ENCODE measurements around the gene SF3B2. TPM values are rescaled to one million over a fixed set of nuclear protein-coding genes. Genes with fewer than 3 reads are reported as not detected.
A peak's percentile ranks its signal among the peaks of the same experiment; 100 is the strongest.
"Not testable (repeated sequence)": the region's sequence is repeated elsewhere in the genome, so short reads cannot be mapped to it uniquely, and the experiment has no call there.

The SF3B2 gene
- total RNA-seq, 1 experiment from 2014 or later, result 118 TPM

- DNase-seq (ENCODE audit: low read depth, low spot score), result no peak
- in situ Hi-C loops (cut with HindIII; ENCODE audit: low pct_unique_long_range_greater_than_20kb, low sequenced_read_pairs), result no loop called here
Measured at GRCh38 chr11:66067640-66068039, 15.5 kb downstream of the SF3B2 start.

- peak; percentile 74 for DNase-seq (ENCODE audit: low read depth, low spot score)
- in situ Hi-C loops (cut with HindIII; ENCODE audit: low pct_unique_long_range_greater_than_20kb, low sequenced_read_pairs), result no loop called here
Measured at GRCh38 chr11:66068154-66068821, 16.1 kb downstream of the SF3B2 start.

- DNase-seq (ENCODE audit: low read depth, low spot score), result peak; percentile 83
- in situ Hi-C loops (cut with HindIII; ENCODE audit: low pct_unique_long_range_greater_than_20kb, low sequenced_read_pairs), result no loop called here
Measured at GRCh38 chr11:66068923-66069714, 17.0 kb downstream of the SF3B2 start.

DNA sequence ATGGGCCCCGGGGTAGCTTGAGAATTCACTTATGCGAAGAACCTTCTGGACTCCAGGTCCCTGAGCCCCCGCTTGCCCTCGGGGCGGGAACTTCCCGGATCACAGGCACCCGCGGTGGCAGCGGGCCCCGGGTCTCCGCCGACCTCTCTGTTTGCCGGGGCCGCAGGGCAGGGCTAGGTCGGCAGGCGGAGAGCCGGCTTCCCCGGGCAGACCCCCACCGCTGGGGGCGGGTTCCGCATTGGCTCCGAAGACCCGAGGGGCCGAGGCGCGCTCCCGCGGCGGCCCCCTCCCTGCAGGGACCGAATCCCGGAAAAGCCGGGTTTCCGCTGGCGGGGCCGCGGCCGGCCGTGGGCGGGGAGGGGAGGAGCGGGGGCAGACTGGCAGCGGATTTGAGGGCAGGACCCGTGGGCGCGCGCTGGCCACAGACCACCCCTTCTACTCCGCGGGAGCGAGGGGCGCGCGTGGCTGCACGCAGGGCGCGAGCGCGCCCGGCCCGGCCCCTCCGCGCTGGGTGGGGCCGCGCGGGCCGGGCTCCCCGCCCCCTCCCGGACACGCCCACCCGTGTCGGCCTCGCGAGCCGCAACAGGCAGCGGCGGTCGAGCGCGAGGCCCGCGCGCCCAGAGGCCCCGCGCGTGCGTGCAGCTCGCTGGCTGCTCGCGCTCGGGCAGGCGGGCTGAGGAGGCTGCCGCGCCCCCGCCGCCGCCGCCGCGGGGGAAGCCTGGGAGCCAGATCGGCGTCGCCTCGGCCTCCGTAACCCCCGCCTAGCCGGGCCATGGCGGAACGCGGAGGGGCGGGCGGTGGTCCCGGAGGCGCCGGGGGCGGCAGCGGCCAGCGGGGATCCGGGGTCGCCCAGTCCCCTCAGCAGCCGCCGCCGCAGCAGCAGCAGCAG is 17.8 kb downstream of the SF3B2 start, which contains the start of gene PACS1:
PACS1 (plus strand) TSS at position 558 of the 889 bp plus-strand sequence; CDS start at position 773, 215 bp downstream.
- in situ Hi-C loops (cut with HindIII; ENCODE audit: low pct_unique_long_range_greater_than_20kb, low sequenced_read_pairs), result no loop called here
- peak; percentile 62 for DNase-seq (ENCODE audit: low read depth, low spot score)

- DNase-seq (ENCODE audit: low read depth, low spot score), result peak; percentile 4
Measured at GRCh38 chr11:66070604-66071380, 18.6 kb downstream of the SF3B2 start.

GRCh38 chr11:66071381-66071801 is 19.2 kb downstream of the SF3B2 start:
- no peak for DNase-seq (ENCODE audit: low read depth, low spot score)
- in situ Hi-C loops (cut with HindIII; ENCODE audit: low pct_unique_long_range_greater_than_20kb, low sequenced_read_pairs), result no loop called here

More at GRCh38 chr11:66070604-66071380, 18.6 kb downstream of the SF3B2 start:
- in situ Hi-C loops (cut with HindIII; ENCODE audit: low pct_unique_long_range_greater_than_20kb, low sequenced_read_pairs), result no loop called here

DNA sequence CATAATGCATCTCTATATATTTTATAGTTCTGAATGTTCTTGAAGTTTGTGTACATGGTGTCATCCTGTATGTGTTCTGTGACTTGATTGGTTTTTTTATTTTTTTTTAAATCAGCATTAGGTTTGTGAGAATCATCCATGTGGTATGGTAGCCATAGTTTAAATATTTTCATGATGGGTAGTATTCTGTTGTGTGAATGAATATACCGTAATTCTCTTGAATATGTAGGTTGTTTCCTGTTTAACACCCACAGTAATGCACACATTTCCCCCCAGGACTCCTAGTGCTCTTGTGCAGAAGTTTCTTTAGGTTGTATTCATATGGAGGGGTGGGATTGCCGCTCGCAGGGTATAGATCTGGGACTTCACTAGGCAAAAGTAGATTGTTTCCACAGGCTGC is 19.9 kb downstream of the SF3B2 start:
- DNase-seq (ENCODE audit: low read depth, low spot score), result no peak
- in situ Hi-C loops (cut with HindIII; ENCODE audit: low pct_unique_long_range_greater_than_20kb, low sequenced_read_pairs), result no loop called here

- DNase-seq (ENCODE audit: low read depth, low spot score), result no peak
Measured at GRCh38 chr11:66072518-66072917, 20.4 kb downstream of the SF3B2 start.

GRCh38 chr11:66073669-66074068 is 21.5 kb downstream of the SF3B2 start:
- DNase-seq (ENCODE audit: low read depth, low spot score), result no peak
- in situ Hi-C loops (cut with HindIII; ENCODE audit: low pct_unique_long_range_greater_than_20kb, low sequenced_read_pairs), result no loop called here

More at GRCh38 chr11:66072518-66072917, 20.4 kb downstream of the SF3B2 start:
- in situ Hi-C loops (cut with HindIII; ENCODE audit: low pct_unique_long_range_greater_than_20kb, low sequenced_read_pairs), result no loop called here

DNA sequence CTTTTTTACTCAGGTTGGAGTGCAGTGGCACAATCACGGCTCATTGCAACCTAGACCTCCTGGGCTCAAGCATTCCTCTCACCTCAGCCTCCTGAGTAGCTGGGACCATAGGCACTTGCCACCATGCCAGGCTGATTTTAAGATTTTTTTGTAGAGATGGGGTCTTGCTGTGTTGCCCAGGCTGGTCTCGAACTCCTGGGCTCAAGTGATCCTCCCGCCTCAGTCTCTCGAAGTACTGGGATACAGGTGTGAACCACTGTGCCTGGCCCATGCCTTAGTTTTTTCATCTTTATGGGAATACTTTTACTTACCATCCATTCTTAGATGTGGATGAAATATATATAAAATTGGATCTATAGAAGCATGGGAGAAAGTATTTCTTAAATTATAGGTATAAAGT is 23.1 kb downstream of the SF3B2 start:
- in situ Hi-C loops (cut with HindIII; ENCODE audit: low pct_unique_long_range_greater_than_20kb, low sequenced_read_pairs), result no loop called here
- DNase-seq (ENCODE audit: low read depth, low spot score), result no peak

- DNase-seq (ENCODE audit: low read depth, low spot score), result no peak
- in situ Hi-C loops (cut with HindIII; ENCODE audit: low pct_unique_long_range_greater_than_20kb, low sequenced_read_pairs), result no loop called here
Measured at GRCh38 chr11:66076561-66076960, 24.4 kb downstream of the SF3B2 start.

DNA sequence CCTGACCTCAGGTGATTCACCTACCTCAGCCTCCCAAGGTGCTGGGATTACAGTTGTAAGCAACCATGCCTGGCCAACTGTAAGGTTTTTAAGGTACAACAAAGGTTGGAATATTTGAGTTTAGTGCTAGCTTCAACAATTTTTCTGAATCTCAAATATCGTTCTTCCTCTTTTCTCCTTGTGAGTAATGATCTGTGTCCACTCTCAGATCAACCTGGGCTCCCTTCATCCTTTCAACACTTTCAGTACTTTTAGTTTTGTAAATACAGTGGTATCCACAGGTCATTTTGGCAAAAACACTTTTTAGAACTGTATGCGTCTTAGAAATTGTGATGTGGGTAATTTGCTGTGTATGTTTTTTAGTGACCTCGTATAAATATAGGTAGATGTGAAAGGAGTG is 25.8 kb downstream of the SF3B2 start:
- no peak for DNase-seq (ENCODE audit: low read depth, low spot score)
- in situ Hi-C loops (cut with HindIII; ENCODE audit: low pct_unique_long_range_greater_than_20kb, low sequenced_read_pairs), result no loop called here

DNA sequence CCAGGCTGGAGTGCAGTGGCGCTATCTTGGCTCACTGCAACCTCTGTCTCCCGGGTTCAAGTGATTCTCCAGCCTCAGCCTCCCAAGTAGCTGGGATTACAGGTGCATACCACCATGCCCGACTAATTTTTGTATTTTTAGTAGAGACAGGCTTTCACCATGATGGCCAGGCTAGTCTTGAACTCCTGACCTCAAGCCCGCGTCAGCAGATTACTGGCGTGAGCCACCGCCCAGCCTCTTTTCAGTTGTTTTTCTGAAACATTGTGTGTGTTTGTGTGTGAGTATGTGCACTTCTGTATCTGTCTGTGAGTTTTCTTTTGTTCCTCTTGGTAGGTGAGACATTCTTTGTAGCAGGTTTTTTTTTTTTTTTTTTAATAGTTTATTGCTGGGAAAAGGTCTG is 26.8 kb downstream of the SF3B2 start:
- in situ Hi-C loops (cut with HindIII; ENCODE audit: low pct_unique_long_range_greater_than_20kb, low sequenced_read_pairs); DNase-seq (ENCODE audit: low read depth, low spot score): not testable (repeated sequence)

DNA sequence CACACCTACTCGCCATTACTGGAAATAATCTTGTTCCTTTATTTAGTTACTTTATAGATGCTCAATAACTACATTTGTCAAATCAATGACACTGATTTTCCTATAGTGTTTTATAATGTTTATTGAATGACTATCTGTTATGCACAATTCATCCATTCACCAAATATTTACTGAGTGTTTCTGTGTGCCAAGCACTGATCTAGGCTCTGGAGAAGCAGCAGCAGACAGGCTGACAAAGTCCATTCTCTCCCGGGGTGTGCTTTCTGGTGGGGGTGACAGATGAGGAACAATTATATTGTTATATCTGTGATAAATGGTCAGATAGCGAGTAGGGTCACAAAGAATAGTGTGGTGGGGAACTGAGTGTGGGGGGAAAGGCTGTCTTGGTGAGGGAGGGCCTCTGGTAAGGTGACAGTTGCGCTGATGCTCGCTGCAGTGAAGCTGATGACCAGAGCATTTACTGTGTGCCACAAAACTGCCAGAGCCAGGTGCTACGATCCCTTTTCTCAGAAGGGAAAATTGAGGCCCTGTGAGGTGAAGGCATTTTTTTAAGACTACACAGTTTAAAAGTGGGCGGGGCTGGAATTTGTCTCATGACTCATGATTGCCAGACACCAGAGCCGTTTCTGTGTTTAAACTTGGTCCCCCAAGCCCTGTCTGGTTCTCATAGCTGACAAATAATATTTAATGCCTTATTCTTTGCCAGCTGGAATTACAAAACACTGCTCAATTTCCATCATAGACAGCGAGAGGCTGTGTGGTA is 28.1 kb downstream of the SF3B2 start:
- DNase-seq (ENCODE audit: low read depth, low spot score), result no peak
- in situ Hi-C loops (cut with HindIII; ENCODE audit: low pct_unique_long_range_greater_than_20kb, low sequenced_read_pairs), result no loop called here

- DNase-seq (ENCODE audit: low read depth, low spot score), result no peak
- in situ Hi-C loops (cut with HindIII; ENCODE audit: low pct_unique_long_range_greater_than_20kb, low sequenced_read_pairs), result no loop called here
Measured at GRCh38 chr11:66081505-66081904, 29.3 kb downstream of the SF3B2 start.

- DNase-seq (ENCODE audit: low read depth, low spot score), result peak; percentile 35
Measured at GRCh38 chr11:66082946-66083698, 31.0 kb downstream of the SF3B2 start.

More at GRCh38 chr11:66082946-66083698, 31.0 kb downstream of the SF3B2 start:
- in situ Hi-C loops (cut with HindIII; ENCODE audit: low pct_unique_long_range_greater_than_20kb, low sequenced_read_pairs), result no loop called here
